Ovary (tissue), 9 donors: Measurements from ENCODE around the gene CBR4. TPM values are rescaled to one million over a fixed set of nuclear protein-coding genes. Genes with fewer than 3 reads are reported as not detected.

ENCODE experiments used
- DNase-seq, 5 donors: peaks; one replicate each; pipeline ENCODE4 v3.0.0-alpha.2; 2019 to 2020
- H3K27ac ChIP-seq, 2 donors: fragments of 200-600 bp; one replicate each; pipeline versions ENCODE4 v1.5.1 to v1.8.0; 2019 to 2022
- H3K27me3 ChIP-seq: fragments of 200-600 bp; one replicate; pipeline ENCODE4 v1.8.0; 2022
- H3K36me3 ChIP-seq: fragments of 200-600 bp; sonication (generic); one replicate; pipeline ENCODE4 v1.5.1; 2019
- H3K4me1 ChIP-seq: one replicate; pipeline ENCODE4 v1.8.1; 2013; ENCODE audit warnings: mild to moderate bottlenecking, moderate library complexity; ENCODE audit not compliant: insufficient read depth
- H3K4me3 ChIP-seq: fragments of 200-600 bp; sonication (generic); one replicate; pipeline ENCODE4 v1.5.1; 2017
- H3K9me3 ChIP-seq, 2 donors: fragments of 200-600 bp in 1 of 2; sonication (generic) in 1 of 2; one replicate each; pipeline versions ENCODE4 v1.5.1 to v1.8.1; 2013 to 2019; ENCODE audit warnings: mild to moderate bottlenecking in 1 of 2, moderate library complexity in 1 of 2
- EP300 ChIP-seq: sonication (generic); formaldehyde crosslinking; IDR thresholded peaks from one replicate; pipeline ENCODE4 v1.6.1; 2017; ENCODE audit warnings: antibody characterized with exemption
- POLR2A ChIP-seq: fragments of 450-650 bp; IDR thresholded peaks from one replicate; pipeline ENCODE4 v1.6.1; 2017; ENCODE audit warnings: antibody characterized with exemption, mild to moderate bottlenecking, moderate library complexity
- WGBS, 3 donors: extraction: QIAGEN DNeasy Blood & Tissue Kit in 1 of 3; methylation state at CpG; one replicate each; pipeline versions ENCODE4 v1.1.5 to v1.1.7; 2013 to 2017; 5-methylcytosine and 5-hydroxymethylcytosine counted together
- intact Hi-C, 4 donors: fragments of 100-400 bp; cut with DNase I; formaldehyde crosslinking; loops; one replicate each; pipeline versions ENCODE4 v1.11.0 to v1.15.1; 2022 to 2023
- polyA plus RNA-seq, 2 donors: library from polyadenylated mRNA; stranded (reverse); fragments of 200-250 nt in 1 of 2; fragments of 350-450 nt in 1 of 2; fragmentation: Illumina TruSeq in 1 of 2; extraction: RNeasy Lipid Tissue Mini Kit (QIAGEN cat#74804) in 1 of 2; gene quantifications; one replicate each; pipeline ENCODE4 v1.2.3, GENCODE V29; 2013 to 2014
- total RNA-seq, 7 donors: library from RNA; depleted of rRNA in 2 of 7; stranded (reverse); fragments of >200 nt in 2 of 7; fragmentation: NEBNext Ultra II Directional in 3 of 7; extraction: Animal tissue kit (Norgen Biotek cat#: 25700) in 3 of 7; gene quantifications; one replicate each; pipeline versions ENCODE4 v1.1.0 to v1.2.4, GENCODE V29; 2016 to 2023
- TF ChIP-seq, protein P1 (sequence below), 3 donors: fragments of 450-650 bp in 2 of 3; fragments of 200-600 bp in 1 of 3; IDR thresholded peaks; one replicate each; pipeline versions ENCODE4 v1.5.1 to v1.8.0; 2016 to 2022; ENCODE audit warnings: antibody characterized with exemption in 3 of 3, mild to moderate bottlenecking in 1 of 3
- donor health status: DM: no; HTN: no; CAD: no; lungs with moderate emphysema.
- donor health status: DM: no; HTN: no; CAD: no.
- donor health status: Bipolar disorder and iron deficiency.
- donor health status: DM: yes; HTN: yes; CAD: no.
- donor health status: DM: no; HTN: no; CAD: no.
- donor health status: DM: yes; HTN: yes; CAD: no.

The CBR4 gene
- total and polyA plus RNA-seq, 9 donors: 8.9 to 24.0 (median 20.1) TPM

DNA sequence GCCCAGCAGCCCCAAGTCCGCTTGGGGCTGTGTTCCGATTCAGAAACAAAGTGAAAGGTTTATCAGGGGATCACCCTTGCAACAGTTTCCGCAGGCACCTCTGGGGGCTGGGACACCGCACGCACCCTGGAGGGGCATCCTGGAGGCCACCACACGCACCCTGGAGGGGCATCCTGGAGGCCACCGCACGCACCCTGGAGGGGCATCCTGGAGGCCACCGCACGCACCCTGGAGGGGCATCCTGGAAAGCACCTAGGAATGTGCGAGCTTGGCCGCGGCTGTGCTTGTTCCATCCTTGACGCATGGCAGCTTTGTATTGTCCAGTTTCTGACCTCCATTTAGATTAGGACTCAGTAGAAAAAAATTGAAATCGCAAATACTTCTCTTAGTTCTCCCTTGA lies 21.3 kb upstream of the CBR4 start:
- H3K27me3 ChIP-seq: no peaks in the 10 kb centered on the region
- 93 to 94% (median 94%) methylated on average over 15 of the region's 15 CpGs for WGBS, 3 donors
- TF ChIP-seq POLR2A (no peak), EP300 (no peak)
- TF ChIP-seq, protein P1, sequence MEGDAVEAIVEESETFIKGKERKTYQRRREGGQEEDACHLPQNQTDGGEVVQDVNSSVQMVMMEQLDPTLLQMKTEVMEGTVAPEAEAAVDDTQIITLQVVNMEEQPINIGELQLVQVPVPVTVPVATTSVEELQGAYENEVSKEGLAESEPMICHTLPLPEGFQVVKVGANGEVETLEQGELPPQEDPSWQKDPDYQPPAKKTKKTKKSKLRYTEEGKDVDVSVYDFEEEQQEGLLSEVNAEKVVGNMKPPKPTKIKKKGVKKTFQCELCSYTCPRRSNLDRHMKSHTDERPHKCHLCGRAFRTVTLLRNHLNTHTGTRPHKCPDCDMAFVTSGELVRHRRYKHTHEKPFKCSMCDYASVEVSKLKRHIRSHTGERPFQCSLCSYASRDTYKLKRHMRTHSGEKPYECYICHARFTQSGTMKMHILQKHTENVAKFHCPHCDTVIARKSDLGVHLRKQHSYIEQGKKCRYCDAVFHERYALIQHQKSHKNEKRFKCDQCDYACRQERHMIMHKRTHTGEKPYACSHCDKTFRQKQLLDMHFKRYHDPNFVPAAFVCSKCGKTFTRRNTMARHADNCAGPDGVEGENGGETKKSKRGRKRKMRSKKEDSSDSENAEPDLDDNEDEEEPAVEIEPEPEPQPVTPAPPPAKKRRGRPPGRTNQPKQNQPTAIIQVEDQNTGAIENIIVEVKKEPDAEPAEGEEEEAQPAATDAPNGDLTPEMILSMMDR (IDR thresholded peaks at IDR 0.05): no peak

DNA sequence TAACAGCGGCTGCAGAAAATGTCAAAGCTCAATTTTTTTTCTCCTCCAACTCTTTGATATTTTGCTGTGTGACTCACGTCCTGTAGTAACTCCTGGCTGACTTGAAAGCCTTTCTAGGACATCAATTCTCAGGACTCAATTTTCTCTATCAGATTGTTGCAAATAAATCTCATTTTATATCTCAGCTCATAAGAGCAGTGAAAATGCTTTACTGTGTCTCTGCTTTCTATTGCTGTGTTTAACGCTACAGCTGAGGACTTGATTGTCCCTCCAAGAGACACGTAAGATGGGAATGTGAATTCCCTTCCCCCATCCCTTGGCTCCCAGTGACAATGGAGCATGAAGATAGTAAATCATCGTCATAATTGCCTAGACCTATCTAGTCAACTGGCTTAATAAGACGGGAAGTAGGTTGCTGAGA lies 20.5 kb upstream of the CBR4 start:
- TF ChIP-seq EP300 (no peak), POLR2A (no peak)
- TF ChIP-seq, protein P1 (IDR thresholded peaks at IDR 0.05): no peak
- WGBS, 3 donors: 65 to 72% (median 65%) methylated on average over 6 of the region's 6 CpGs
- H3K9me3 ChIP-seq: no peaks in the 10 kb centered on the region
- H3K27me3 ChIP-seq: no peaks in the 10 kb centered on the region
- H3K4me1 ChIP-seq: no peaks in the 10 kb centered on the region
- no peak overlapping the region for H3K4me3 ChIP-seq
- no peak for DNase-seq
- intact Hi-C loops: no loop called here
- no peak overlapping the region for H3K27ac ChIP-seq
- H3K36me3 ChIP-seq: no peaks in the 10 kb centered on the region

More for the DNA sequence above, 21.3 kb upstream of the CBR4 start:
- intact Hi-C loops: no loop called here
- H3K4me1 ChIP-seq: no peaks in the 10 kb centered on the region
- DNase-seq: no peak
- H3K4me3 ChIP-seq: no peak overlapping the region
- H3K36me3 ChIP-seq: no peaks in the 10 kb centered on the region
- no peak overlapping the region for H3K27ac ChIP-seq
- H3K9me3 ChIP-seq: no peaks in the 10 kb centered on the region

DNA sequence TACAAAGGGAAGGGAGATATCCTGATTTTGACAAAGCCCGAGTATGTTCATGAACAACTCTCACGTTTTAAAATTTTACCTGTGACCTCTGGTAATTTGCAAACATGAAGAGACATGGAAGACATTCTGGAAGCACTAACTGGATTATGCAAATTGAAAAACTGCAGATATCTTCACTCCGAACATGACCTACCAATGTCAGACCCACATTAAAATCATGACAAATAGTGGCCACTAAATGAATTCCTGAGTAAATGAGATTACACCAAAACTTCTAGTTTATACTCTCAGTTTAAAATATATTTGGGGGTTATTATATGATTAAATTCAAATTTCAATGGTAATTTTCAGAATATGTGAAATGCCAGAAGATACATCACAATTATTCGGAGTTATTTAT lies 19.9 kb upstream of the CBR4 start:
- Histone ChIP-seq H3K27me3 (no peaks in the 10 kb centered on the region), H3K4me3 (no peak overlapping the region), H3K9me3 (no peaks in the 10 kb centered on the region), H3K36me3 (no peaks in the 10 kb centered on the region), H3K4me1 (peaks cover 1% of the 10 kb centered on the region), H3K27ac (no peak overlapping the region)
- 73 to 80% (median 74%) methylated on average over 4 of the region's 4 CpGs for WGBS, 3 donors
- intact Hi-C loops: loop anchor here in 2 of 4 donors (10.0 kb wide), 1 partner anchor 455 kb away; no protein-coding TSS in a partner anchor
- DNase-seq: no peak
- TF ChIP-seq POLR2A: no peak
- TF ChIP-seq EP300: no peak
- TF ChIP-seq, protein P1 (IDR thresholded peaks at IDR 0.05): no peak

DNA sequence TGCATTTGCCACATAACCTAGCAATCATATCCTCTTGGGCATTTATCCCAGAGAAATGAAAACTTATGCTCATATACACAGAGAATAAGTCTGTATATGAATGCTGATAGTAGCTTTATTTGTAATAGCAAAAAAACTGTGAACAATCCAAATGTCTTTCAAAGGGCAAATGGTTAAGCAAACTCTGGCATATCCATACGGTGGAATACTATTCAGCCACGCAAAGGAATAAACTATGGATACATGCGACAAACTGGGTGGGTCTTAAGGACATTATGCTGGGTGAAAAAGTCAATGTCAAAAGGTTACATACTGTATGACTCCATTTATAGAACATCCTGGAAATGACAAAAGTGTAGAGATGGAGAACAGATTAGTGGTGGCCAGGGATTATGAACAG lies 17.6 kb upstream of the CBR4 start:
- Histone ChIP-seq H3K27ac (no peak overlapping the region), H3K27me3 (no peaks in the 10 kb centered on the region), H3K4me3 (no peak overlapping the region), H3K9me3 (no peaks in the 10 kb centered on the region), H3K4me1 (peaks cover 1% of the 10 kb centered on the region), H3K36me3 (no peaks in the 10 kb centered on the region)
- TF ChIP-seq, protein P1 (IDR thresholded peaks at IDR 0.05): no peak
- TF ChIP-seq EP300 (no peak), POLR2A (no peak)
- 96 to 99% (median 99%) methylated on average over 3 of the region's 3 CpGs for WGBS, 3 donors
- intact Hi-C loops: loop anchor here in 2 of 4 donors (10.0 kb wide), 1 partner anchor 457 kb away; no protein-coding TSS in a partner anchor
- no peak for DNase-seq
